Measurements from ENCODE around the gene MYO9A.
"Not testable (repeated sequence)": the region's sequence is repeated elsewhere in the genome, so short reads cannot be mapped to it uniquely, and the experiment has no call there.

DNA sequence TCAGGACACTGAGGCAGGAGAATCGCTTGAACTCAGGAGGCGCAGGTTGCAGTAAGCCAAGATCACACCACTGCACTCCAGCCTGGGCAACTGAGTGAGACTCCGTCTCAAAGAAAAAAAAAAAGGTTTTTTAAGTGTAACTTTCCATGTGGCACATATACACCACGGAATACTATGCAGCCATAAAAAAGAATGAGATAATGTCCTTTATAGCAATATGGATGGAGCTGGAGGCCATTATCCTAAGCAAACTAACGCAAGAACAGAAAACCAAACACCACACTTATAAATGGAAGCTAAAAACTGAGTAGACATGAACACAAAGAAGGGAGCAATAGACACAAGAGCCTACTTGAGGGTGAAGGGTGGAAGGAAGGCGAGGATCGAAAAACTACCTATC, 64.7 kb downstream of the MYO9A start:
- TF ChIP-seq CTCF, POLR2A (IDR thresholded peaks at IDR 0.05): not testable (repeated sequence)

All from body of pancreas (tissue), 4 donors.